Stimulated activated CD8-positive, alpha-beta memory T cell treated with anti-CD3 and anti-CD28 coated beads, Interleukin-2, amount 100 ng/mL, for 1 hour (primary cell): ENCODE results near the gene MAP3K4.

Experiments used
- DNase-seq, 2 donors: peaks; one replicate each; pipeline ENCODE4 v3.0.0-alpha.2; 2020; ENCODE audit warnings: low read depth in 2 of 2

The MAP3K4 gene

DNA sequence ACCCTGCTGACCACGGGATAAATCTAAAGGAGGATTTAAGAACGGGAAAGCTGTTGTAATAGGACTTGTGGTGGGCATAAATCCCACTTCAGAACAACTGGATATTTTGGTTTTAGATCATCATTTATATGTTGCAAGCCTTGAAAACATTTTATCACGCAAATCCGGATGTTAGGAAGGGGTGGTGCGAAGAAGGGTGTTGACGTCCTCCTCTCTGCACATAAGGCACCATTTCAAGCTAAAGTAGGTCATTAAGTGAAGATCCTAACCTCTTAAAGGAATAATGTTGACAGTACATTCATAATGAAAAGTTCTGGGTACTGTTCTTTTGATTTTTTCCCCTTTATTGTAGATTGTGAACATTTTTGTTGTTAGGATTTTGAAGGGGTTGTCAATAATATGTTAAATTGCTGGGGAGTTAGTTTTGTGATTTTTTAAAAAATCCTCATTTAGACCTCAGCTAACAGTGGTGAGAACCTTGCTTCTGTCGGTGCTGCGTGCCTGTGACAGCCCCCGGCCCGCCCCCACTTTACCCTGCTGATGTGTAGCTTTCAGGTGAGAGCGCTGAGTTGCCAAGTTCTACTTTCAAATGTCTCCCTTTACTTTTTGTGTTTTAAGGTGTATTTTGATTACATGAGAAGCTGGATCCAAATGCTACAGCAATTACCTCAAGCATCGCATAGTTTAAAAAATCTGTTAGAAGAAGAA lies 88.8 kb downstream of the MAP3K4 start:
- DNase-seq, result no peak

DNA sequence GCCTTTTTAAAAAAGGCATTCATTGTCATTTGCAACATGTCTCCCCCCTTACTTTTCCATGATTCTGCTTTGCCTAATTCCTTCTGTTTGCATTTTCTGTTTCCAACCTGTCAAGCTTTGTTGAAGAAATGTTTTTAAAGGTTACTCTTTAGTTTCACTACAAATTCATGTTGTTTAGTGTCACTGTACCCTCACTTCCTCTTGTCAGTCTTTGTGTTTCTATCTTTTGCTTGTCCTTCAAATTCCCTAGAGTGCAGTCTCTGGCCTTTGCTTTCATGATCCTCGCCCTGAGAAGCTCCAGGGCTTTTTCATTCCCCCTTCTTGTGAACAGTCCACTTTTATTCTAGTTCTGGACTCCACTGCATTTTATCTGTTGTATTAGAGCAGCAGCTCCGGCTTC lies 90.6 kb downstream of the MAP3K4 start:
- no peak for DNase-seq

DNA sequence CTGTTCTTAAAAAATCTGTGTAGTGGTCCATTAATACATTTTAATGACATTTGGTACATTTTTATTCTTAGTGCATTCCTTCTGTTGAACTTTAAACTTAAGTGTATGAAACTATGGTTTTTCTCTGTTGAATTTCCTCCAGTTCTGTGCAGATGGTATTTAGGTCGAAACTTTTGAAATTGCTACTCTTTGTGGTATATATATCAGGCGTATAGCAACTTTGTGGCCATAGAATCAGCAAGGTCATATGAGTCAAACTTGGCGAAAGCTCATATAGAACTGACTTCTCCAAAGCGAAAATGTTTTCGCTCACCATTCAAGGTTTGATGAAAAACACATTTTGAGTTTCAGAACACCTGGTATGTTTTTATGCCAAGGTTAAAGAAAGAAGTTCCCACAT lies 93.7 kb downstream of the MAP3K4 start:
- no peak for DNase-seq

DNA sequence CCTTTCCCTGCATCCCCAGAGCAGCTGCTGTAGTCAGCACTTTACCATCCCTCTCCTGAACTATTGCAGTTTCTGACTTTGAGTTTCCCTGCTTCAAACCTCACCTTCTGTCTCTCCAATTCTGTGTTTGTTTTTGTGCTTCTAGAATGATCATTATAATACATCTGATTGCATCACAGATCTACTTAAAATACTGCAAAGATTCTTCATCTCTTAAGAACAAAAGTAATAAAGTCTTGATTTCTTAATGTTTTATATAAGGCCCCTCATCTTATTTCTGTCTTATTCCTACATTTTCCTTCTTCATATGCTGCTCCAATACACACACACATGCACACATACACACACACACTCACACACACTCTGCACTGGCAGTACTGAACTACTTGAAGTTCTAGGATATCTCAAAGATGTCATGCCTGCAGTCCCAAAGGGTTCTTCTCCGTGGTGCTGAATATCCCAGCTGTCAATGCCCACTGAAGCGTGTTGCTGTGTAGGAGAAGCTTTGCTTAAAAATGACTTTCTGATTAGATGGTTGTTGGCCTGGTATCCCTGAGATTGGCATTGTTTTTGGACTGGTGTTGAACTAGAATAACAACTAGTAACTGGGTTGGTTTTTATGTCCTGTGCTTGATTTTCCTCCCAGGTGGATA lies 97.2 kb downstream of the MAP3K4 start:
- no peak for DNase-seq

DNA sequence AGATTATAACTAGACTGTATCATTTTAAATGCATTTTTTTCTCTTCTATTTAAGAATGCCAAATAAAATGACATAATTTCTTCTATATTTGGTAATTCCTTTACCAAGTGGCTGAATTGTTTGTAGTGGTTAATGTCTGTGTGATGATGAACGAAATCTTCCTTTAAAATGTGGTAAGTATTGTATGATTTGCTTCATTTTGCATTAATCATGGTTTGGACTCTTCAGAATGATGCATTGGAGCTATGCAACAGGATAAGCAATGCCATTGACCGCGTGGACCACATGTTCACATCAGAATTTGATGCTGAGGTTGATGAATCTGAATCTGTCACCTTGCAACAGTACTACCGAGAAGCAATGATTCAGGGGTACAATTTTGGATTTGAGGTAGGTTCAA lies 99.6 kb downstream of the MAP3K4 start:
- DNase-seq, result no peak

DNA sequence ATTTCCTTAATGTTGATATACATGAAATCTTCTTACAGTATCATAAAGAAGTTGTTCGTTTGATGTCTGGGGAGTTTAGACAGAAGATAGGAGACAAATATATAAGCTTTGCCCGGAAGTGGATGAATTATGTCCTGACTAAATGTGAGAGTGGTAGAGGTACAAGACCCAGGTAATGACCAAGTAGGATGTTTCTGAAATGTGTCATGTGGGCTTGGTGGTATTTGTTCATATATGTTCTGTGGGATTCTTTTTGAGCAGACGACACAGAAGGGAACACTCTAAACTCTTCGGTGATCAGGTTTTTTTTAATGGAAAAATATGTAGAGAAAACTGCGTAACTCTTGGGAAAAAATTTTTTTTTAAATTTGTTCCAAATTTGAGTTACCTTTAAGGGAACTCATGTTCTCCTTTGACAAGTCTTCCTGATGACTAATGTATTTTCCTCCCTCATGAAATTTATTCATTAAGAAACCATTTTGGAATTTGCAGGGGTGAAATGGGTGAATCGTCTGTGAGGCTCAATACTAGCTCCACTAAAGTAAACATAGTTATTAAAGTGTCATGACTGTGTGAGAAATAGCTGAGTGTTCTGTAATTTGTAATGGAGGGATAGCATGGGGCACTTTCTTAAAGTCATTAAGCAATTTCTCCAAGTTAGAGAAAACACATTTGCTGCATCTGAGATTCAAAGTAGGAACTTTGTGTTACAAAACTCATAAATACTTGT lies 100.6 kb downstream of the MAP3K4 start:
- DNase-seq, result no peak

DNA sequence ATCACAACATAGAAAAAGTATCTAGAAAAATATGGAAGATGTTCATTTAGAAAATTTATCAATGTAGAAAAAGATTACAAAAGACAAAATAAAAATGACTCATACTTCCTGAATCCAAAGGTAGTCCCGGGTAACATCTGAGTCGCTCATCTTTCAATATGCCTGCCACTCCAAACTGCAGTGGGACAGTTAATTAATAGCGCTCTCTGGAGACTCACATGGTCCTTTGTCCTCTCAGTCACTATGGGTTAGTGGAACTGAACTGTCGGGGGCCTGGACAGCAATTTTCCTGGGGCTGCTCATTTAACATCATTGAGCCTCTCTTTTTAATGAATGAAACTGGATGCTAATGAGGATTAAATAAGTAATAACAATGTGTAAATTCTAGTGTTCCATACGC lies 103.4 kb downstream of the MAP3K4 start:
- DNase-seq, result no peak

DNA sequence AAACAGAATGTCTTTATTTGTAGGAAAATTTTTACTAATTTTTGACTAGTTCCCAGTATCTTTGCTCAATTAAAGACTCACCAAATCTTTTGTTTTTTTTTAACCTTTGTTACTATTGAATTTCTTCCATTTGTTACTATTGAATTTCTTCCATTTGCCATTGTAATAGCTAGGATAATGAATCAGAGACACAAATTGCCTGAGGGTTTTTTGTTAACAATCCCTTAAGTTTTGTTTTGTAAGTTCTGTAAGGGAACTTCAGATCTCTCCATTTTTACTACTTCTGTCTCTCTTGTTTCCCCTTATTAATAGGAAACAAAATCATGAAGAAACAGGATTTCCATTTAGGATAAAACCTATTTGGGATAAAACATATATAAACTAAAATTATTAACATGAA lies 104.3 kb downstream of the MAP3K4 start:
- DNase-seq, result no peak

DNA sequence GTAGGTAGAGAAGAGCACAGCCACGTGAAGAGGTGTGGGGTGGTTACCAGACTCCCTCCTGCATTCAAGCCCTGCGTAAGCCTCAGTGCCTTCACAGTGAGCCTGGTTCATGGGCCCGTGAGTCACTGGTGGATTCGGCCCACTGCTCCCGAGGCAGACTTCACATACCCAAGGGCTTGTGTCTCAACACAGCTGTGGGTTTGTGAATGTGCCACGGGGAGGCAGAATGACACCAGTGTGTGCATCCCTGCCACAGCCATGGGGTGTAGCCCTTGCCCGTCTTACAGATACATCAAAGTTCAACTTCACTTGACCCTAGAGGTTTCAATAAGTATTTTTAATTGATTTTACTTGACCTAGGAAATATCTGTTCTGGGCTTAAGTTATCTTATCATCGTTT lies 108.5 kb downstream of the MAP3K4 start:
- DNase-seq, result no peak

DNA sequence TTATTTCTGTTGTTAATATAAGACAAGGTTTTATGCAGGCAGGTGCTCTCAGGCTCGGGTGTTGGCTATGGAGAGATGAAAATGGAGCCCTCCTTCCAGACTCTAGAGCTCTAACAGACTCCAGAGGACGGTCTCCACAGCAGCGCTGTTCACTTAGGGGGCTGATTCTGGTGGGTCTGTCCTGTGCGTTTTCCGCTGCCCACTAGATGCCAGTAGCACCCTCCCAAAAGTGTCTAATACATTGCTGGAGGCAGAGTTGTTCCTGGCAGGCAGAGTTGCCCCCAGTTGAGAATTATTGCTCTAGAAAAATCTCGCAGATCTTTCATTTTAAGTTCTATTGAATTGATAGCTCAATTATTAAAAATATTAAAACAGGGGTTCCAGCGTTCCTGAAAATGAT lies 109.9 kb downstream of the MAP3K4 start:
- DNase-seq, result no peak

DNA sequence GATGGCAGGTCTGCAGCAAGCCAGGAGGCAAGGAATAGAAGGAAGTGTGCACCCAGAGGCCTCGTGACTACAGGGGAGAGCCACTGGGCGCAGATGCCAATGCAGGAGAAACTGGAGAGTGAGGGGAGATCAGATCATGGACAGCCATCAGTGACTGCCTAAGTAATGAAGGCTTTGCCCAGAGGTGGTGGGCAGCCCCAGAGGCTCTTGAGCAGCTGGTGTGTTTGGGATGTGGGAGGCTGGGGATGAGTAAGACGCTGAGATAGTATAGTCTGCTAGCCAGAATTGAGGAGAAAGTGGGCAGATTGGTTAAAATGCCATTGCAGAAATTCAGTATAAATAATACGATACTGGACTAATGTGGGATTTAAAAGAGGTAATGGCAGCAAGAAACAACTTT lies 111.9 kb downstream of the MAP3K4 start:
- DNase-seq, result no peak

DNA sequence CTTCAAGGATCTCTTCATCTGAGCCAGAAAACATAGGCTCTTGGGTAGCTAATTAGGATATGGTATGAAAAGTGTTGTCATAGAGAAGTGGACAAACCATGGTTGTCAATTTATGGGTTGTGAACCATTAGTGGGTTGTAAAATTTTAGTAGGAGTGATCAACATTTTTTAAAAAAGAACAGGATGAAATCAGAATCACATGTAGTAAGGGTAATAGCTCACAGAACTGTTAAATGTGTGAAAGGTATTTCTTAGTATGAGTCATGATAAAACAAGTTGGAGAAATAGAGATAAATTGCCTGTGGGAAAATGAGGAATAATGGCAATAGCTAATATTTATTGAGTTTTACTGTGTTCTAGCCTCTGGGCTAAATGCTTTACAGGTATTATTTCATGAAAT lies 113.4 kb downstream of the MAP3K4 start:
- no peak for DNase-seq

DNA sequence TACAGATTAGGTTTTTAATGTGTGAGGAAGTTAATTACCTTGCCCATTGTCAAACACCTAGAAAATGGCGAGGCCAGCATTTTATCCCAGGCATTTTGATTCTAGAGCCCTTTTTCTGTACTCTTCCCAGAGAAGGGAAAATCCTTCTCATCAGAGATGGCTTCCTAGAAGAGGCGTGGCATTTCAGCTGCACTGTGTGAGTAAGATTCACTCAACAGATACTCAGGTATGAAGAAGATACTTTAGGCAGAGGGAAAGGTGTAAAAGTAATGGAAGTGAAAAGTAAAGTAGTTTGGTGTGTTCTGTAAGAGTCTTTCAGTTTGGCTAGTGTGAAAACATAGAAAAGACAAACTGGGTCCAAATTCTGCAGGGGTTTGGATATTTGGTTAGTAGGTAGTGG lies 113.8 kb downstream of the MAP3K4 start:
- DNase-seq, result no peak

DNA sequence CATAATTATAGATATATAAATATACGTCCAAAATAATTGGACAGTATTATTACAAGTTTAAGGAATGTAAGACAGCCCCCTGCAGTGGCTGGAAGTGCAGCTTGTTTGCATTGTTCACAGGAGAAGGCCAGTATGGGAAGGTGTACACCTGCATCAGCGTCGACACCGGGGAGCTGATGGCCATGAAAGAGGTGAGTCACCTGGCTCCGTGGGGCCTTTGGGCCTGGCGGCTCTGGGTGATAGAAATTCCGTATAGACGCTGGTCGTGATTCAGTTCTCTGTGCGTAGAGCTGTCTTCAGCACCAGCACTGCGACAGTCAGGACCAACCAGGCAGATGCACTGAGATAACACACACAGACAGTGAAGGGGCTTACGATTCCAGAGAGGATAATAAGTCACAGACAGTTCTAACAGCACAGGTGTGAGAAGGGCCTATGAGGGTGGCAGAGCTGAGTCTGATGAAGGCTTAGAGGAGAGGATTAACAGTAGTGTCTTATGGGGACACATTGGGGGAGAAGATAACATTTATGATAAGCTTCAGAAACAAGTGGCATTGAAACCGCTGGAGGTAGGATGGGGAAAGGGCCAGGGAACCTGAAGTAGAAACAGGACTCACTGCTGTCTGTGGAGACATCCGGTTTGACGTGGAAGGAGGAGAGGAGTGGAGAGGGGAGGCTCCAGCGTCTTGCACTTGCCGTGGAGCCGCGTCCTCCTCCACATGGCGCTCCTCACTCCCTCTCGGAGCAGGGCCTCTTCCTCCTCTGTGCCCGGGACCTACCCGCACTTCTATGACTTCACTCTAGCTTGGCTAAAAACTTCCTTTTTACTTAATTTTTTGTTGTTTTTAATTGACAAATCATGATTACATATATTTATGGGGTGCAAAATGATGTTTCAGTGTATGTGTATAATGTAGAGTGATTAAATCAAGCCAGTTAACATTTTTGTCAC lies 116.5 kb downstream of the MAP3K4 start:
- DNase-seq, result no peak

DNA sequence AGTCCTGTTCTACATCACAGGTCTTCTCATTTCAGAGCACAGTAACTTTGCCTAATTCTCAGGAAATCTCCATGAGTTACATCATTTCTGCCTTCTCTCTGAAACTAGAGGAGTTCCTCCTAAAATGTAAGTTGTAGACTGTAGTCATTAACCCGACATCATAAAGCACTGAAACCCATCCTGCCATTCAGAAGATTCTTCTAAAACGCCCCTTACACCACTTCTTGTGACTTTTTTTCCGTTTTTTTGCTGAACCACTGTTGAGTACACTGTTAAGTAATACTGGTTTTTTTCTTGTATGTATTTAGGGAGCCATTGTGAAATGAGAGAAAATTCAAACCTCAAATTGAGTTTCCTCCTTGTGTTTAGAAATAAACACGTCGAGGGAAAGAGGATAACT lies 117.3 kb downstream of the MAP3K4 start:
- DNase-seq, result no peak

DNA sequence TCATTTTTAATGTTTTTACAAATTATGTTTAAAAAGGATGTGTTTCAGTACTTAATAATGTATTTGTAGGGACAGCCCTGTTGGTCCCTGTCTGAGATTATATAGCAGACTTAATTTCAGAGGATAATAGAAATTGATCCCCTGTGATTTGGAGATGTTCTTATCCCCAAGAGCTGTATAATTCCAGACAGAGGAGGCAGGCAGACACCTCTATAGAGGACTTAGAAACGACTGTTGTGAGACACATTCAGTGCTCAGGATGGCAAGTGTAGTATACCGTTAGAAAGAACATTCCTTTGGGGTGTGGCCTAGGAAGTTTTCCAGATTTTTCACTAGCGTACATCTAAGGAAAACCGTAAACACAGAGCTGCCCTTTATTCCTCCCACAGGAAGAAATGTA lies 117.8 kb downstream of the MAP3K4 start:
- no peak for DNase-seq

DNA sequence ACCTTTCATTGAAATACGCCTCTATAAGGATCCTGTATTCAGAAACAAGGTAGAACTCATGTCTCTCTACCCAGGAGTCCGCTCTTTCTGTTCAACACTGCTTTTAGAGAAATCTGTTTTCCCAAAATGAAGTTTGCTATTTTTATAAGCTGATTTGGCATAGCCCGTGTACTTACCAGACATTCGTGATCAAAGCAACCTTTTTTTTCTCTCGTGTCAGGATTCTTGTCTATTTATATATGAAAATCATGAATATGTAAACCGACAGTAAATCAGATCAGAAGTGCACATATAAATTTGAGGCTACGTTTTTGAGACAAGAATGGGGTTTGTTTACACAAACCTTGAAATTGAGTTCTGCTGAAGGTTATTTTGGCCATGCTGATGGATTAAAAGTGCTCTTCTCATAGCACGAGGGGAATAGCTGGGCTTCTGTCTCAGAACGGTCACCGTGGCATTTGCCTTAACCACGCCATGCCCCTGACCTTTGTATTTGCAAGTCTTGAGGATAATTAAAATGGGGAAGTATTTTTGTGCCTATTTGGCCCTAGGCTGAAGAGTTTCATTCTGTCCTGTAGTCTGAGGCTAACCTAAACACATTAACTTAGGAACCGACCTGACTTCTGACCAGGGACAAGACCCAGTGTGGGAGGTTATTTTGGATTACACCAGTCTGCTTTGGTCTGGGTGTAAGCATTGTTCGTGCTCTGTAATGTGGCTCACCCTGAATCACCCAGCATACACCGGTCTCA lies 118.6 kb downstream of the MAP3K4 start:
- no peak for DNase-seq

DNA sequence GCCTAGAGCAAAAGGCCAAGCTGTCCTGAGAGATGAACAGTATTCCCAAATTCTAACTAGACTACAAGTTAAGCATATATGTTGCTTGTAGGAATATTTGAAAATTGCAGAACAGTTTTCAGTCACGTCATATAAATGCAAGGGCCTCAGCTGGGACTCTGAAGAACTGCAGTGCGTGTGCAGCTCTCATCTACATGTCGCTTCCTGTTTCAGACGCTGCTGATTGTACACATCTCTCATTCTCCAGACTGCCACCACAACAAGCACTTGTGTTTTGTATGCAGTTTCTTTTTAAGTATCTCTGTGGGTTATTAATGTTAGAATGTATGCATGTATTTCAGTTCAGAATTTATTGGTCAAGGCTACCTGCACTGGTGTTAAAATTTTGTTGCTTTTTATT lies 119.7 kb downstream of the MAP3K4 start:
- DNase-seq, result no peak

DNA sequence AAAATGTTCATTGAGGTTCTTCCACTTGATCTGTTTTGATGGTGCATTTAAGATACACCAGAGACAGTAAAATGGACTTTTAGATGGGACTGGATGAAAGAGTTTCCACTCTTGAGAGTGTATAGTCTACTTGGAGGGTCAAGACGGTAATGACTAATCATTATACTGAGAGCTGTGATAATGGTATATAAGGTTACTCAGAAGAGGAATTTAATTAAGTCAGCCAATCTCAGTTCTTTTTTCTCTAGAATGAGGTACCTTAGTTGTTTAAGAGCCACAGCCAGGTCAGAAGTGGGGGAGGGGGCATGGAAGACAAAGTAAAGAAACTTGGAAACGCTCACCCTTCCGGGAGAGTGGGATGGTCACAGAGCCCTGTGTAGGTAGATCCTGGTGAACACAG lies 123.9 kb downstream of the MAP3K4 start:
- no peak for DNase-seq

DNA sequence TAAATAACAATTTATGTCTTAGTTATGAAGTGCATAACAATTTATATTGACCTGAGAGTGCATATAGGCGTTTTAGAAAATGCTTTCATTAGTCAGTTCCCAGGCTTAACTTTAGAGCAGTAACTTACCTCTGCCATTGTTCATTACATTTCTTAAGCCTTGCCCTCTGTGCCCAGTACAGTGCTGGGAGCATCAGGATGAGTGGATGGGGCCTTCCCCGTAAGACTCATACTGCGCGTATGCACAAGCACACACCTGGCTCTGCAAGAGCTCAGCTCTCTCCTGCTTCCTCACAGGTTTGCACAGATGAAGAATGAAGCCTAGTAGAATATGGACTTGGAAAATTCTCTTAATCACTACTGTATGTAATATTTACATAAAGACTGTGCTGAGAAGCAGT lies 125.0 kb downstream of the MAP3K4 start:
- no peak for DNase-seq

DNA sequence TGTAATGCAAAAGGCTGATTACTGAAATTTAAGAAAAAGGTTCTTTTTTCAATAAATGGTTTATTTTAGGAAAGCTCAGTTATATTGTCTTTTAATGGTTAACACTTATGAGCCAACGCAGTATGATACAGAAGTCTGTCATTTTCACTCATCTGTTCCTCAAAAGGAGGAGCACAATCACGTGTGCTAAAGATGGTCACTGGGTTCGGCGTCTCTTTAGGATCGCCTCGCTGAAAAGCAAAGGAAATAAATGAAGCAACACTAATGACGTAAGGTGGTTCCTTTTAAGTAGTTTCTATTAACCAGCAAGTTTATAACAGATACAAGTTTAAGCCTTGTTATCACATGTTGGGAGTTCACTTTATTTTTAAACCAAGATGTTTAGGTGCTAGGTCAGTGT lies 125.7 kb downstream of the MAP3K4 start:
- DNase-seq, result no peak
